SIG-M5 treated with dmso at 0.1 percent for 504 hours (cell line): ENCODE results near the gene EHMT2.
A peak's percentile ranks its signal among the peaks of the same experiment; 100 is the strongest.
"Not testable (repeated sequence)": the region's sequence is repeated elsewhere in the genome, so short reads cannot be mapped to it uniquely, and the experiment has no call there.

Experiments
- DNase-seq: peaks from one replicate; lab custom pipeline; 2025; ENCODE audit not compliant: unreplicated experiment; lab: John Stamatoyannopoulos, UW

The EHMT2 gene

GRCh38 chr6:31897612-31898382, at the start of gene EHMT2:
Gene EHMT2 (minus strand): TSS chr6:31897698. CDS start chr6:31897677, 21 bp downstream.
- DNase-seq, result peak; percentile 68

DNA sequence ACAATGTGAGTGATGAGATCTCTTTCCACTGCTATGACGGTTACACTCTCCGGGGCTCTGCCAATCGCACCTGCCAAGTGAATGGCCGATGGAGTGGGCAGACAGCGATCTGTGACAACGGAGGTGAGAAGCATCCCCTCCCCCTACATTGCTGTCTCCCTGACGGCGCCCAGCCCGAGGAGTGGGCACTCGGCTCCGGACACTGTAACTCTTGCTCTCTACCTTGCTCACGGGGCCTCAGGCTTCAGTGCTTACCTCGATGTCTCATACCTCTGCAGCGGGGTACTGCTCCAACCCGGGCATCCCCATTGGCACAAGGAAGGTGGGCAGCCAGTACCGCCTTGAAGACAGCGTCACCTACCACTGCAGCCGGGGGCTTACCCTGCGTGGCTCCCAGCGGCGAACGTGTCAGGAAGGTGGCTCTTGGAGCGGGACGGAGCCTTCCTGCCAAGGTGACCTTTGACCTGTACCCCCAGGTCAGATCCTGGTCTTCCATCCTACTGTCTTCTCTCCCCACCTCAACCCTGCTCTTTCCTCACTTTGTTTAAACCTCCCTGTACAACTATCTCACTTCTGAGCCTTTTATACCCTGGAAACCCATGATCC, 49.7 kb upstream of the EHMT2 start:
- no peak for DNase-seq

GRCh38 chr6:31946370-31946885, 48.9 kb upstream of the EHMT2 start:
- no peak for DNase-seq

- DNase-seq, result no peak
These were observed 48.2 kb upstream of the EHMT2 start, which contains the start of gene CFB for GRCh38 chr6:31945507-31946369. Gene CFB (plus strand): TSS chr6:31946095. CDS start chr6:31946222, 127 bp downstream.

DNA sequence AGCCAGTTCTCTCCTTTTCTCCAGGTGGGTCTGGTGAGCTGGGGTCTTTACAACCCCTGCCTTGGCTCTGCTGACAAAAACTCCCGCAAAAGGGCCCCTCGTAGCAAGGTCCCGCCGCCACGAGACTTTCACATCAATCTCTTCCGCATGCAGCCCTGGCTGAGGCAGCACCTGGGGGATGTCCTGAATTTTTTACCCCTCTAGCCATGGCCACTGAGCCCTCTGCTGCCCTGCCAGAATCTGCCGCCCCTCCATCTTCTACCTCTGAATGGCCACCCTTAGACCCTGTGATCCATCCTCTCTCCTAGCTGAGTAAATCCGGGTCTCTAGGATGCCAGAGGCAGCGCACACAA, 47.6 kb upstream of the EHMT2 start:
- DNase-seq, result no peak

DNA sequence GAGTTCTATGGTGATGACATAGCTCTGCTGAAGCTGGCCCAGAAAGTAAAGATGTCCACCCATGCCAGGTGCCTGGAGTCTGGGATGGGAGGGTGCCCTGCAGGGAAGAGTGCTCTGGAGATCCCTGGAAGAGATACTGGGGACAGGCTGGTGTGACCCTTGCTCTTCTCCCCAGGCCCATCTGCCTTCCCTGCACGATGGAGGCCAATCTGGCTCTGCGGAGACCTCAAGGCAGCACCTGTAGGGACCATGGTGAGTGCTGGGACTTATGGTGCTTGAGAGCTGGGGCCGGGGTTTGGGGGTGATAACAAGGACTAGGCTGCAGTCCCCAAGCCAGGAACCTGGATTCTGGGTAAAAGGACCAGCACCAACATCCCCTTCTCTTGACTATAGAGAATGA, 46.2 kb upstream of the EHMT2 start:
- no peak for DNase-seq

- DNase-seq, result peak; percentile 14
These were observed 42.8 kb upstream of the EHMT2 start for GRCh38 chr6:31940256-31940664.

DNA sequence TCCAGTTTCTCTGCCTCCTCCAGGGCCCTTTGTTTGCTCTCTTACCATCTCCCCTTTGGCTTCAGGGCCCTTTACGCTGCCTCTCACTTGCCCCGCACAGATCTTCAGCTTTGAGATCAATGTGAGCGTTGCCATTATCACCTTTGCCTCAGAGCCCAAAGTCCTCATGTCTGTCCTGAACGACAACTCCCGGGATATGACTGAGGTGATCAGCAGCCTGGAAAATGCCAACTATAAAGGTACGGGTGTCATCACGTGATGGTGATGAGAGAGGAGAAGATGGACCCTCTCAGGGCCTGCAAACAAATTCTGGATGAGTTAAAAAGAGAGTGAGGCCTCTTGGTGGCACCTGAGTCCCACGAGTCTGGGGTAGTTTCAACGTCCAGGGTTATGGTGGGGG, 38.3 kb upstream of the EHMT2 start:
- no peak for DNase-seq

GRCh38 chr6:31935021-31935420, 37.5 kb upstream of the EHMT2 start:
- DNase-seq, result no peak

GRCh38 chr6:31933537-31933936, 36.0 kb upstream of the EHMT2 start:
- no peak for DNase-seq

DNA sequence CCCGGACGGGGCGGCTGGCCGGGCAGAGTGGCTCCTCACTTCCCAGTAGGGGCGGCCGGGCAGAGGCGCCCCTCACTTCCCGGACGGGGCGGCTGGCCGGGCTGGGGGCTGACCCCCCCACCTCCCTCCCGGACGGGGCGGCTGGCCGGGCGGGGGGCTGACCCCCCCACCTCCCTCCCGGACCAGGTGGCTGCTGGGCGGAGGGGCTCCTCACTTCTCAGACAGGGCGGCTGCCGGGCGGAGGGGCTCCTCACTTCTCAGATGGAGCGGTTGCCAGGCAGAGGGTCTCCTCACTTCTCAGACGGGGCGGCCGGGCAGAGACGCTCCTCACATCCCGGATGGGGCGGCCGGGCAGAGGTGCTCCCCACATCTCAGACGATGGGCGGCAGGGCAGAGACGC, 34.6 kb upstream of the EHMT2 start:
- not testable (repeated sequence) for DNase-seq

- DNase-seq, result no peak
These were observed 33.5 kb upstream of the EHMT2 start for GRCh38 chr6:31930962-31931361.

DNA sequence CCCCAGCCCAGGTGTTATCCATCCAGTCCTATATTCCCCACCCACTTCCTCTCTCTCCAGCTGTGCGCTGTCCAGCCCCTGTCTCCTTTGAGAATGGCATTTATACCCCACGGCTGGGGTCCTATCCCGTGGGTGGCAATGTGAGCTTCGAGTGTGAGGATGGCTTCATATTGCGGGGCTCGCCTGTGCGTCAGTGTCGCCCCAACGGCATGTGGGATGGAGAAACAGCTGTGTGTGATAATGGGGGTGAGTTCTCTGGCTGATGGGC, 31.1 kb upstream of the EHMT2 start:
- DNase-seq, result no peak

DNA sequence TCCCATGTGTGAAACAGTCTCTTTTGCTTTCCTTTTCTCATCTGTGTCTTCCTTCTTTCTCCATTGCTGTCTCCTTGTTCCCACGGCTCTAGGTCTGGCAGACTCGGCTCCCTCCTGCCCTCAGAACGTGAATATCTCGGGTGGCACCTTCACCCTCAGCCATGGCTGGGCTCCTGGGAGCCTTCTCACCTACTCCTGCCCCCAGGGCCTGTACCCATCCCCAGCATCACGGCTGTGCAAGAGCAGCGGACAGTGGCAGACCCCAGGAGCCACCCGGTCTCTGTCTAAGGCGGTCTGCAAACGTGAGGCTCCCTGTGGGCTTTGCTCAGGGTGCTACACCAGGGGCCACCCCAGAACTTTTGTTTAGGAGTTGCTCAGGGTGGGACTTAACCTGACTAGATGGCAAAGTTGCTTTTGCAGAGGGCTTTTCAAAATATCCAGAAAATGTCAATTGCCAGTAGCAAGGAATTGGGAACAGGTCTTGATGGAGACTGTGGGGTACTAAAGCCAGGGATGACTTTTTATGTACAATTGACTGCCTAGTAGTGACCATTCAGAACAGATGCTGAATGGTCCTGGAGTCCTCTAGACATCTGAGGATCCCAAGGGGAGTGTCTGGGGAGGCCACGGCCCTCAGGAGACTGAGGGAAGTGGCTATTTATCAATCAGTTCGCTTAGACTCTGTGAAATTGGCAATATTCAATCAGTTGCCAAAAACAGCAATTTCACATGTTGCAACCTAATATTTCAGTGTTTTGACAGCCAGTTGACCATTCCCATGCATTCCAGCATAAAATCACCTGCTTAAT, 30.6 kb upstream of the EHMT2 start:
- no peak for DNase-seq

DNA sequence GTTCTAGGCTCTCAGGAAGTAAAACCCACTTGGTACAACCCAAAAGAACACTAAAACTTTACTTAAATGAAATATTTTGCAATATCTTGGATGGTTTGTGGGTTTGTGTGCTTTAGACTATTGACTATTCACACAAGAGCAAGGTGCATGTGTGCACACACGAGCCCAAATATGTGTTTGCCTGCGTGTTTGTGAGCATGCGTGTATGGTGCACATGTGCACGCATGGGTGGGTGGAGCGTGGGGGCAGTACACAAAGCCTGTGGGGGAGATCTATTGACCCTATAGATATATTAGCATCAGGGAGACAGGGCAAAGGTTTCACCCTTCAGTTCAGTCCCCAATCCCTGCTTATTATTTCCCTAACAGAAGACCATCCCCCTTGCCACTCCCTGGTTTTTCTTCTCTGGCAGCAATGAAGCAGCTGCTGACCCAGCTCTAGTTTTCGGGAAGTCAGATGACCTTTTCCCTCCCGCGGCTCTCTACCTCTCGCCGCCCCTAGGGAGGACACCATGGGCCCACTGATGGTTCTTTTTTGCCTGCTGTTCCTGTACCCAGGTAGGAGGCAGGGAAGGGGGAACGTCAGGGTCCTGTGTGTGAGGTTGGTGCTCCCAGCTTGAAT, 29.9 kb upstream of the EHMT2 start, which contains the start of gene C2:
C2 (plus strand) TSS at position 476 of the 621 bp plus-strand sequence; CDS start at position 512, 36 bp downstream.
- peak; percentile 10 for DNase-seq

GRCh38 chr6:31922942-31923341, 25.4 kb upstream of the EHMT2 start:
- DNase-seq, result no peak

DNA sequence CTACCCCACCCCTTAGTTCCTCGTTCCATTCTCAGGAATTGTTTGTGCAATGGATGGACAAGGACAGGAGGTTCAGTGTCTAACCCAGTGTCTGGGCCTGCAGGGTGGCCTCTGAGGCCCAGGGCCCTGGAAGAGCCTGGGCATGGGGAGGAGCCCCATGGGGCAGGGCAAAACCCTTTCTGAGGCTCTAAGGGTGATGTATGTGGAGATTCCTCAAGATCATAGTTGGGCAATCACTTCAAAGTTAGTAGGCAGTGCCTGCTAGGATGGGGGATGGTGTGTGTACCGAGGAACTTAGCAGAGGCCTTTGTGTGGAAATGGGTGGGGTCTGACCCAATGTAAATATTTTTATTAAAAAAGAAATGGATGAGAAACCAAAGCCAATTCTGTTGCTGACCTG, 23.3 kb upstream of the EHMT2 start:
- DNase-seq, result peak; percentile 74

GRCh38 chr6:31919624-31920303, 22.3 kb upstream of the EHMT2 start:
- DNase-seq, result no peak

- DNase-seq, result no peak
These were observed 20.7 kb upstream of the EHMT2 start for GRCh38 chr6:31918069-31918720.
